Measurements from ENCODE around the gene CADM3. TPM values are rescaled to one million over a fixed set of nuclear protein-coding genes. Genes with fewer than 3 reads are reported as not detected.

Gene CADM3
- total and polyA plus RNA-seq, 9 of the 15 experiments (the other 6 are each of a cell fraction or from before 2014, with no cell fraction given) = 0.04 TPM; not detected in 8

DNA sequence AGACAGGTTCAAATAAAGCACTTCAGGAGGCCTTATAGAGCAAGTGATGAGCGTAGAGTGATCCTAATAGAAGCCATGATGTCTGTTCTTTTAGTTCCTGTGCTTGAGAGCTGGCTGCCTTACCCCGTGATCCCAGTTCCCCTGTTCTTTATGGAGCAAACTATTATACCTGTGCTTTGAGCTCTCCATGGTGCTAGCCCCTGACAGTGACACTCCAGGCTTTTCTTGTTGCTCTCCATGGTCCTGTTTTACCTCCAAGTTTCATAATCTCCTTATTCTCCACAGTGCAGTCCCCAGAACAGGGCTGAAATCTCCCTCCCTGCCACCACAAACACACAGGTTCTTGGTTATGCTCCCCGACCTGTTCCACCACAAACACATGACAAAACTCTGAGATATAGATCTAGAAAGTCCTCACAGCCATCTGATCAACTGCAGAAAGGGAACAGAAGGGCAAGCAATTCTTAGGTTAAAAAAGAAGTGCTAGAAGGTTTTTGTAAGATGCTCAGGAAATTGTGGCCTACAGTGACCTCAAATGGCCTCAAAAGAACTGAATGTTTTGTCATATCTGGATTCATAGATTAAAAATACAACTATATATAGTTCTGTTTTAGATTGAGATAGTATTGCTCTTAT lies 6.0 kb downstream of the CADM3 start (continued):
- TF ChIP-seq, protein P1, sequence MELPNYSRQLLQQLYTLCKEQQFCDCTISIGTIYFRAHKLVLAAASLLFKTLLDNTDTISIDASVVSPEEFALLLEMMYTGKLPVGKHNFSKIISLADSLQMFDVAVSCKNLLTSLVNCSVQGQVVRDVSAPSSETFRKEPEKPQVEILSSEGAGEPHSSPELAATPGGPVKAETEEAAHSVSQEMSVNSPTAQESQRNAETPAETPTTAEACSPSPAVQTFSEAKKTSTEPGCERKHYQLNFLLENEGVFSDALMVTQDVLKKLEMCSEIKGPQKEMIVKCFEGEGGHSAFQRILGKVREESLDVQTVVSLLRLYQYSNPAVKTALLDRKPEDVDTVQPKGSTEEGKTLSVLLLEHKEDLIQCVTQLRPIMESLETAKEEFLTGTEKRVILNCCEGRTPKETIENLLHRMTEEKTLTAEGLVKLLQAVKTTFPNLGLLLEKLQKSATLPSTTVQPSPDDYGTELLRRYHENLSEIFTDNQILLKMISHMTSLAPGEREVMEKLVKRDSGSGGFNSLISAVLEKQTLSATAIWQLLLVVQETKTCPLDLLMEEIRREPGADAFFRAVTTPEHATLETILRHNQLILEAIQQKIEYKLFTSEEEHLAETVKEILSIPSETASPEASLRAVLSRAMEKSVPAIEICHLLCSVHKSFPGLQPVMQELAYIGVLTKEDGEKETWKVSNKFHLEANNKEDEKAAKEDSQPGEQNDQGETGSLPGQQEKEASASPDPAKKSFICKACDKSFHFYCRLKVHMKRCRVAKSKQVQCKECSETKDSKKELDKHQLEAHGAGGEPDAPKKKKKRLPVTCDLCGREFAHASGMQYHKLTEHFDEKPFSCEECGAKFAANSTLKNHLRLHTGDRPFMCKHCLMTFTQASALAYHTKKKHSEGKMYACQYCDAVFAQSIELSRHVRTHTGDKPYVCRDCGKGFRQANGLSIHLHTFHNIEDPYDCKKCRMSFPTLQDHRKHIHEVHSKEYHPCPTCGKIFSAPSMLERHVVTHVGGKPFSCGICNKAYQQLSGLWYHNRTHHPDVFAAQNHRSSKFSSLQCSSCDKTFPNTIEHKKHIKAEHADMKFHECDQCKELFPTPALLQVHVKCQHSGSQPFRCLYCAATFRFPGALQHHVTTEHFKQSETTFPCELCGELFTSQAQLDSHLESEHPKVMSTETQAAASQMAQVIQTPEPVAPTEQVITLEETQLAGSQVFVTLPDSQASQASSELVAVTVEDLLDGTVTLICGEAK (IDR thresholded peaks at IDR 0.05) = peak; percentile 90
- TF ChIP-seq, protein P1 (CRISPR knock-in tag; IDR thresholded peaks at IDR 0.05) = peak; percentile 55; the same call in 1 of the 2 replicates
- TF ChIP-seq GABPB1 (CRISPR knock-in tag; IDR thresholded peaks at IDR 0.05) (peak; percentile 55; the same call in 1 of the 2 replicates), ZEB2 (IDR thresholded peaks at IDR 0.05) (no peak), ZBTB49 (CRISPR knock-in tag; IDR thresholded peaks at IDR 0.05; ENCODE audit: borderline replicate concordance) (peak; percentile 80; the same call in 1 of the 2 replicates), BACH1 (tag; IDR thresholded peaks at IDR 0.05) (peak; percentile 81; the same call in 1 of the 2 replicates), ESRRB (CRISPR knock-in tag; IDR thresholded peaks at IDR 0.05; ENCODE audit: borderline replicate concordance) (no peak), KLF1 (tag; IDR thresholded peaks at IDR 0.05) (no peak), ZNF121 (CRISPR knock-in tag; conservative IDR thresholded peaks at IDR 0.05) (no peak), CEBPG (CRISPR knock-in tag; IDR thresholded peaks at IDR 0.05) (no peak), CEBPG (tag; conservative IDR thresholded peaks at IDR 0.05 in 1 of 2, IDR thresholded peaks at IDR 0.05 in 1 of 2) (no peak), ARID1B (IDR thresholded peaks at IDR 0.05) (no peak), C11orf30 (IDR thresholded peaks at IDR 0.05; ENCODE audit: low read depth) (no peak), MYBL2 (IDR thresholded peaks at IDR 0.05; ENCODE audit: low read depth) (no peak), MYBL2 (CRISPR knock-in tag; IDR thresholded peaks at IDR 0.05; ENCODE audit: borderline replicate concordance) (no peak)
- TF ChIP-seq, protein P2, sequence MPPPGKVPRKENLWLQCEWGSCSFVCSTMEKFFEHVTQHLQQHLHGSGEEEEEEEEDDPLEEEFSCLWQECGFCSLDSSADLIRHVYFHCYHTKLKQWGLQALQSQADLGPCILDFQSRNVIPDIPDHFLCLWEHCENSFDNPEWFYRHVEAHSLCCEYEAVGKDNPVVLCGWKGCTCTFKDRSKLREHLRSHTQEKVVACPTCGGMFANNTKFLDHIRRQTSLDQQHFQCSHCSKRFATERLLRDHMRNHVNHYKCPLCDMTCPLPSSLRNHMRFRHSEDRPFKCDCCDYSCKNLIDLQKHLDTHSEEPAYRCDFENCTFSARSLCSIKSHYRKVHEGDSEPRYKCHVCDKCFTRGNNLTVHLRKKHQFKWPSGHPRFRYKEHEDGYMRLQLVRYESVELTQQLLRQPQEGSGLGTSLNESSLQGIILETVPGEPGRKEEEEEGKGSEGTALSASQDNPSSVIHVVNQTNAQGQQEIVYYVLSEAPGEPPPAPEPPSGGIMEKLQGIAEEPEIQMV (tag; conservative IDR thresholded peaks at IDR 0.05; ENCODE audit: low read depth) = no peak; the same call in 1 of the 2 replicates
